ENCODE measurements around the gene ARHGAP1.

GRCh38 chr11:46694607-46695006, 5.8 kb downstream of the ARHGAP1 start:
- no peak for TF ChIP-seq CTCF (conservative IDR thresholded peaks at IDR 0.05)
- no peak for TF ChIP-seq EZH2 (IDR thresholded peaks at IDR 0.05; ENCODE audit: low read depth)
